ENCODE results near the gene NSG2. TPM values are rescaled to one million over a fixed set of nuclear protein-coding genes. Genes with fewer than 3 reads are reported as not detected.

The NSG2 gene
- total RNA-seq: under 1 TPM in 1 of 6 experiments, not detected in 5; 0.13 TPM
- long read RNA-seq: 0 reads

DNA sequence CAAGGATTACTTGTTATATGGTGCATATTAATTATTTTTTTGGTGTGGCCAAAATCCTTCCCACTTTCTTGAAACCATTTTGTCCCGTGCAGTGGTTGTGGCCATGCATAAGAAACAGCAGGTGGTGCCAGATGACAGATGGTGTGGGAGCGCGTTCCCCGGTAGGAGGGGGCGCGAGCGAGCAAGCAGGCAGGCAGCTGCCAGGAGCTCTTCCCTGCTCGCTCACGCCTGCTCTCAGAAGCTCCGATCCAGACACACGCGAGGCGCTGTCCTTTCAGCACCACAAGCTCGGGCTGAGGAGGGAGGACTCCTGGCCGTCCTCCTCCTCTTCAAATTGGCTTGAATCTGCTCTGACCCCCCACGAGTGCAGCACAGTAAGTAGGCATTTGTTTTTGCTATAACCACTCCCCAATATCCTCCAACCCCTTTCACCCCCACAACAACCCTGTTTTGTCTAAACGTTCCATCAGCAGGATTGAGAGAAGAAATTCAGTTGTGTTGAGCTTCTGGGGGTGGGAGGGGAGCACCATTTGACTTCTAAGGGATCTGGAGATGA lies at the start of gene NSG2:
Gene NSG2 (plus strand): TSS at position 237 of the 556 bp plus-strand sequence. CDS start 1,050 bp downstream, outside the sequence.
- DNase-seq: peak; percentile 87 to 90 (median 89)
- no peaks in the 10 kb centered on the region for H3K9me3 ChIP-seq
- H3K36me3 ChIP-seq: no peaks in the 10 kb centered on the region
- intact Hi-C loops (cut with DNase I): loop anchor here in 1 of 2 donors (5.0 kb wide), 1 partner anchor 267 kb away; no protein-coding TSS in a partner anchor
- no peak within 1 kb of the TSS for H3K4me3 ChIP-seq
- H3K27me3 ChIP-seq: no peaks in the 10 kb centered on the region
- peaks cover 0 to 8% (median 2%) of the 10 kb centered on the region in 4 donors for H3K4me1 ChIP-seq
- no peak within 1 kb of the TSS for H3K27ac ChIP-seq
- WGBS (ENCODE audit: insufficient coverage, low coverage, low lambda C conversion rate, missing lambda C conversion rate): 7% methylated on average over 16 of the region's 17 CpGs
- TF ChIP-seq POLR2A (IDR thresholded peaks at IDR 0.05) (no peak), CTCF (IDR thresholded peaks at IDR 0.05) (peak; percentile 61 to 80 (median 76))
- peak; percentile 97 to 100 (median 100) for ATAC-seq

- TF ChIP-seq CTCF (IDR thresholded peaks at IDR 0.05): no peak
- TF ChIP-seq POLR2A (IDR thresholded peaks at IDR 0.05): no peak
- H3K27ac ChIP-seq: no peak overlapping the region
- intact Hi-C loops (cut with DNase I): no loop called here
- DNase-seq: no peak
- no peaks in the 10 kb centered on the region for H3K4me1 ChIP-seq
- 64% methylated on average over 4 of the region's 4 CpGs for WGBS (ENCODE audit: insufficient coverage, low coverage, low lambda C conversion rate, missing lambda C conversion rate)
- H3K36me3 ChIP-seq: no peaks in the 10 kb centered on the region
- no peak for ATAC-seq
- no peaks in the 10 kb centered on the region for H3K27me3 ChIP-seq
- H3K9me3 ChIP-seq: no peaks in the 10 kb centered on the region
- H3K4me3 ChIP-seq: no peak overlapping the region
Observed at GRCh38 chr5:173997331-173997730, 48.2 kb upstream of the NSG2 start.

- Histone ChIP-seq H3K27ac (no peak overlapping the region), H3K4me3 (no peak overlapping the region), H3K9me3 (no peaks in the 10 kb centered on the region), H3K4me1 (no peaks in the 10 kb centered on the region), H3K27me3 (no peaks in the 10 kb centered on the region), H3K36me3 (no peaks in the 10 kb centered on the region)
- ATAC-seq (no peak), DNase-seq (no peak)
- intact Hi-C loops (cut with DNase I): no loop called here
- TF ChIP-seq CTCF (IDR thresholded peaks at IDR 0.05) (no peak), POLR2A (IDR thresholded peaks at IDR 0.05) (no peak)
- 36% methylated on average over 4 of the region's 4 CpGs for WGBS (ENCODE audit: insufficient coverage, low coverage, low lambda C conversion rate, missing lambda C conversion rate)
Observed at GRCh38 chr5:173998531-173998930, 47.0 kb upstream of the NSG2 start.

DNA sequence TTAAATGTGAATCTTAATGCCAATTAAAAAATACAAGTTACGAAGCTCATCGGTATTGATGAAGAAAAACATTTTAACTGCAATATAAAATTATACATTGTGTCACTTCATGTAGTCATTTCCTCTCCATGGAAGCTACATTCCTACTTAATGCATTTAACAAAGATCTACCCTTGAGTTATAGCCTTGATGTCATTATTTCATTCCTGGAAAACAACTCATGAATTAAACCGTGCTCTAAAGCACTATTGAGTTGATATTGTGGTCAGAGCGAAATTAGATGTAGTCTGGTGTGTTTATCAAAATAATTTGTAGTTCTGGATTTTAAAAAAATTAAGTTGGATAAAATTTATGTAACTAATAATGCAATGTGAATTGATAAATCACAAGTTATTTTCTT lies 45.4 kb upstream of the NSG2 start:
- TF ChIP-seq CTCF (IDR thresholded peaks at IDR 0.05) (no peak), POLR2A (IDR thresholded peaks at IDR 0.05) (no peak)
- Histone ChIP-seq H3K36me3 (no peaks in the 10 kb centered on the region), H3K27ac (no peak overlapping the region), H3K4me1 (no peaks in the 10 kb centered on the region), H3K9me3 (no peaks in the 10 kb centered on the region), H3K4me3 (no peak overlapping the region), H3K27me3 (no peaks in the 10 kb centered on the region)
- no peak for ATAC-seq
- DNase-seq: no peak
- intact Hi-C loops (cut with DNase I): no loop called here
- WGBS (ENCODE audit: insufficient coverage, low coverage, low lambda C conversion rate, missing lambda C conversion rate): 91% methylated on average over 4 of the region's 4 CpGs

DNA sequence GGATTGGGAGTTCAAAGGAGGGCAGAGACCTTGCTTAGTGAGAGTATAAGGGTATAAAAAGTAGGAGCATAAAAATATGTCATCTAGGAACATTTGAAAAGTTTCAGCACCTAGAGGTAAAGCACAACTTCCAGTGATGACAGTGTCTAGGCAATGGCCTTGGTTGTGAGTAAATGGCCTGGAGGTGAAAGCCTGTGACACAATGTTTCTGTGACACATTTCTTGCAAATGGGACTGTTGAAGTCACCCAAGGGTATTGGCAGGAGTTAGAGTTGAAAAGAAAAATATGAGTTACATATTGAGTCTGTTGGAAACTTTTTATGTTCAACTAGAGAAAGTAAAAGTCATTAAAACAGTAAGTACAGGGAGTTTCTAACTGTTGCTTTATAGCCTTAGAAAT lies 41.7 kb upstream of the NSG2 start:
- DNase-seq: no peak
- TF ChIP-seq POLR2A (IDR thresholded peaks at IDR 0.05) (no peak), CTCF (IDR thresholded peaks at IDR 0.05) (no peak)
- no peaks in the 10 kb centered on the region for H3K36me3 ChIP-seq
- no peak for ATAC-seq
- intact Hi-C loops (cut with DNase I): no loop called here
- H3K4me1 ChIP-seq: no peaks in the 10 kb centered on the region
- no peak overlapping the region for H3K4me3 ChIP-seq
- H3K27ac ChIP-seq: no peak overlapping the region
- H3K27me3 ChIP-seq: no peaks in the 10 kb centered on the region
- no peaks in the 10 kb centered on the region for H3K9me3 ChIP-seq
